ENCODE measurements around the gene KIF16B.

KIF16B gene

GRCh38 chr20:16286601-16287000 is 286.6 kb downstream of the KIF16B start:
- DNase-seq (ENCODE audit: extremely low read depth, insufficient read length) = no peak
- no peaks in the 10 kb centered on the region for H3K27me3 ChIP-seq (replicated peaks; ENCODE audit: control insufficient read depth, insufficient read depth, low read length)
- TF ChIP-seq, protein P1, sequence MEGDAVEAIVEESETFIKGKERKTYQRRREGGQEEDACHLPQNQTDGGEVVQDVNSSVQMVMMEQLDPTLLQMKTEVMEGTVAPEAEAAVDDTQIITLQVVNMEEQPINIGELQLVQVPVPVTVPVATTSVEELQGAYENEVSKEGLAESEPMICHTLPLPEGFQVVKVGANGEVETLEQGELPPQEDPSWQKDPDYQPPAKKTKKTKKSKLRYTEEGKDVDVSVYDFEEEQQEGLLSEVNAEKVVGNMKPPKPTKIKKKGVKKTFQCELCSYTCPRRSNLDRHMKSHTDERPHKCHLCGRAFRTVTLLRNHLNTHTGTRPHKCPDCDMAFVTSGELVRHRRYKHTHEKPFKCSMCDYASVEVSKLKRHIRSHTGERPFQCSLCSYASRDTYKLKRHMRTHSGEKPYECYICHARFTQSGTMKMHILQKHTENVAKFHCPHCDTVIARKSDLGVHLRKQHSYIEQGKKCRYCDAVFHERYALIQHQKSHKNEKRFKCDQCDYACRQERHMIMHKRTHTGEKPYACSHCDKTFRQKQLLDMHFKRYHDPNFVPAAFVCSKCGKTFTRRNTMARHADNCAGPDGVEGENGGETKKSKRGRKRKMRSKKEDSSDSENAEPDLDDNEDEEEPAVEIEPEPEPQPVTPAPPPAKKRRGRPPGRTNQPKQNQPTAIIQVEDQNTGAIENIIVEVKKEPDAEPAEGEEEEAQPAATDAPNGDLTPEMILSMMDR (IDR thresholded peaks at IDR 0.05; ENCODE audit: insufficient read depth, low read length, poor library complexity, severe bottlenecking) = no peak
- H3K4me3 ChIP-seq (replicated peaks; ENCODE audit: low read depth, low read length) = no peak overlapping the region
- H3K36me3 ChIP-seq (ENCODE audit: control insufficient read depth, insufficient read depth, low read length) = no peaks in the 10 kb centered on the region

DNA sequence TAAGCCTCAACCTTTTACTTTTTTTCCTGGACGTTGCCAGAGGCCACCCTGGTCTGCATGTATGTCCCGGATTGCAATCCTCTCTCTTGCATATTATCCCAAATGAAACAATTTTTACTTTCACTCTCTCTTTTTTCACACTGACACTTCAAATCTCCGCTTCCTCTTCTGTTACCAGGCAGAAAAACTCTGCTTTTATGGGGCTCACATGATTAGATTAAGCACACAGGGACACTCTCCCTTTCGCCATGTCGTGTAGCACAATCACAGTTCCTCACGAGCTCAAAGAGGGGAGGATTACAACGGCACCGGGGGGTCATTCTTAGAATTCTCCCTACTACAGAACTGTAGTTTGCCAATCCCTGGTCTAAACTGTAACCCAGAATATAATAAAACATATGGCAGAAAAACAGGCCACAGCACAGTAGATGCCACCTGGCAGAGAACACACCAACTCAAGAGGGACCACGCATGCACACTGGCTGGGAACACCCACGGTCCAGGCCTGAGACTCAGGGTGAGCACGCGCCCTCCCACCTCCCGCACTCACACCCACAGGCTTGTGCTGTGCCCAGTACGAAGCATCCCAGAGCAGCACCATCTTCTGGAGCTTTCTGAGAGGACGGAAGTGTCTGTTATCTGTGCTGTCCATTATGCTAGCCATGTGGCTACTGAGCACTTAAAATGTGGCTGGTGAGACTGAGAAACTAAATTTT is 288.7 kb downstream of the KIF16B start:
- TF ChIP-seq, protein P1 (IDR thresholded peaks at IDR 0.05; ENCODE audit: insufficient read depth, low read length, poor library complexity, severe bottlenecking) = no peak

GRCh38 chr20:16283978-16284377 is 289.3 kb downstream of the KIF16B start:
- no peaks in the 10 kb centered on the region for H3K36me3 ChIP-seq (ENCODE audit: control insufficient read depth, insufficient read depth, low read length)
- DNase-seq (ENCODE audit: extremely low read depth, insufficient read length) = no peak
- TF ChIP-seq, protein P1 (IDR thresholded peaks at IDR 0.05; ENCODE audit: insufficient read depth, low read length, poor library complexity, severe bottlenecking) = no peak
- H3K27me3 ChIP-seq (replicated peaks; ENCODE audit: control insufficient read depth, insufficient read depth, low read length) = no peaks in the 10 kb centered on the region
- no peak overlapping the region for H3K4me3 ChIP-seq (replicated peaks; ENCODE audit: low read depth, low read length)

More for the DNA sequence above, 288.7 kb downstream of the KIF16B start:
- Histone ChIP-seq H3K27me3 (replicated peaks; ENCODE audit: control insufficient read depth, insufficient read depth, low read length) (no peaks in the 10 kb centered on the region), H3K4me3 (replicated peaks; ENCODE audit: low read depth, low read length) (no peak overlapping the region), H3K36me3 (ENCODE audit: control insufficient read depth, insufficient read depth, low read length) (no peaks in the 10 kb centered on the region)
- no peak for DNase-seq (ENCODE audit: extremely low read depth, insufficient read length)

DNA sequence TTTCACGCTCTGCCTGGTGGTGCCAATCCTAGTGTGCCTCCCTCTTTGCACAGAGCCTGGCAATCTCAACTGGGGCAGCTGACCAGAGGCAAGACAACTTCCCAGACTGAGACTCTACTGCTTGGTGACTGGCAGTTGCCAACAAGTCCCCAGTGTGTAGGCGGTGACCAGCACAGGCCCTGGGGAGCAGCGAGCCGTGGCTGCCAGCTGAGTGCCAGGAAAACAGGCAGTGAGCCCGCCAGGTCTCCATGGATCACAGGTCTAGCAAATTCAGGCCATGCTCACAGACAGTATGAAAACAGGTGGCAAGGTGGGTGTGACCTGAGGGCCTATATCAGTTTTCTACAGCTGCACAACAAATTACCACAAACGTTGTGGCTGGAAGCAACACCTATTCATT is 289.9 kb downstream of the KIF16B start:
- DNase-seq (ENCODE audit: extremely low read depth, insufficient read length) = no peak

DNA sequence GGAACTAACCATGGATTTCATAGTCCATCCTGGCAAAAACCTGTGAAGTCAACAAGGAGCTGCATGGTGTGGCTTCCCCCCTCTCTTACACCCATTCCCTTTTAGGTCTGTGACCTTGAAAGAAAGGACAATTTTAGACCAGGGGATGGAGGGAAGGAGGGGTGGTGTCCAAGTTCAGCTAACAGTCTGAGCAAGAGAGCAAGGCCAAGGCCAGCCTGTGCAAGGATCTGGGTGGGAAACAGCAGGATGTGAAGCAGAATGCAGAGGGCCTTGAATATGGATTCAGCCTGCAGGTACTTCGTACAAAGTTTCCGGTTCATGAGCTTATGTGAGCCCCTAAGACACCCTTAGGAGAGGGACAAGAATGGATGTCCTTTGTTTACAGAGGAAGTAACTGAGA is 293.0 kb downstream of the KIF16B start:
- no peaks in the 10 kb centered on the region for H3K36me3 ChIP-seq (ENCODE audit: control insufficient read depth, insufficient read depth, low read length)
- DNase-seq (ENCODE audit: extremely low read depth, insufficient read length) = no peak
- H3K4me3 ChIP-seq (replicated peaks; ENCODE audit: low read depth, low read length) = no peak overlapping the region
- no peaks in the 10 kb centered on the region for H3K27me3 ChIP-seq (replicated peaks; ENCODE audit: control insufficient read depth, insufficient read depth, low read length)
- TF ChIP-seq, protein P1 (IDR thresholded peaks at IDR 0.05; ENCODE audit: insufficient read depth, low read length, poor library complexity, severe bottlenecking) = no peak

More for the DNA sequence above, 289.9 kb downstream of the KIF16B start:
- TF ChIP-seq, protein P1 (IDR thresholded peaks at IDR 0.05; ENCODE audit: insufficient read depth, low read length, poor library complexity, severe bottlenecking) = no peak
- no peaks in the 10 kb centered on the region for H3K36me3 ChIP-seq (ENCODE audit: control insufficient read depth, insufficient read depth, low read length)
- H3K4me3 ChIP-seq (replicated peaks; ENCODE audit: low read depth, low read length) = no peak overlapping the region
- H3K27me3 ChIP-seq (replicated peaks; ENCODE audit: control insufficient read depth, insufficient read depth, low read length) = no peaks in the 10 kb centered on the region
